ENCODE results near the gene HAUS8. TPM values are rescaled to one million over a fixed set of nuclear protein-coding genes. Genes with fewer than 3 reads are reported as not detected.
A peak's percentile ranks its signal among the peaks of the same experiment; 100 is the strongest.

The HAUS8 gene
- polyA plus RNA-seq, 3 donors, result 2.5 to 9.3 (median 4.4) TPM

DNA sequence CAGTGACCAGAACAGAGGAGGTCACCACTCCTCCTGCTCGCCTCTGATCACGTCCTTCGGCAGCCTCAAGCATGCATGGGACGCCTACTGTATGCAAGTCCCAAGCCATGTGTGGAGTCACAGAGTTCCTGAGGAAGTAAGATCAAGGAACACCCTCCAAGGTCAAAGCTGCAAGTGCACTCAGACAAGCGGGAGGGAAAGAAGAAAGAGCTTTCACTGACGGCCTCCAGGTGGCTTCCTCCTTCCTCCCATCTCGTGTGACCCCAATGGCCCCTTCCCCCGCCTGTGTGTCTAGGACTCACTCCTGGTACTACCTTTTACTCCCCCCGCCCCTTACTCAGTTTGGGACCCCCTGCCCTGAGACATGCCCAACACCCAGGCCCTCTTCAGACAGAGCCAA, 6.1 kb downstream of the HAUS8 start:
- intact Hi-C loops (cut with micrococcal nuclease), result loop anchor here in 1 of 2 donors (5.0 kb wide), 1 partner anchor 113 kb away; no protein-coding TSS in a partner anchor
- TF ChIP-seq, protein P1, sequence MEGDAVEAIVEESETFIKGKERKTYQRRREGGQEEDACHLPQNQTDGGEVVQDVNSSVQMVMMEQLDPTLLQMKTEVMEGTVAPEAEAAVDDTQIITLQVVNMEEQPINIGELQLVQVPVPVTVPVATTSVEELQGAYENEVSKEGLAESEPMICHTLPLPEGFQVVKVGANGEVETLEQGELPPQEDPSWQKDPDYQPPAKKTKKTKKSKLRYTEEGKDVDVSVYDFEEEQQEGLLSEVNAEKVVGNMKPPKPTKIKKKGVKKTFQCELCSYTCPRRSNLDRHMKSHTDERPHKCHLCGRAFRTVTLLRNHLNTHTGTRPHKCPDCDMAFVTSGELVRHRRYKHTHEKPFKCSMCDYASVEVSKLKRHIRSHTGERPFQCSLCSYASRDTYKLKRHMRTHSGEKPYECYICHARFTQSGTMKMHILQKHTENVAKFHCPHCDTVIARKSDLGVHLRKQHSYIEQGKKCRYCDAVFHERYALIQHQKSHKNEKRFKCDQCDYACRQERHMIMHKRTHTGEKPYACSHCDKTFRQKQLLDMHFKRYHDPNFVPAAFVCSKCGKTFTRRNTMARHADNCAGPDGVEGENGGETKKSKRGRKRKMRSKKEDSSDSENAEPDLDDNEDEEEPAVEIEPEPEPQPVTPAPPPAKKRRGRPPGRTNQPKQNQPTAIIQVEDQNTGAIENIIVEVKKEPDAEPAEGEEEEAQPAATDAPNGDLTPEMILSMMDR (IDR thresholded peaks at IDR 0.05), result no peak
- Histone ChIP-seq H3K4me2 (replicated peaks; ENCODE audit: extremely low read depth, low read length, poor library complexity, severe bottlenecking) (no peak overlapping the region), H3K9ac (ENCODE audit: insufficient read depth, low read length, poor library complexity, severe bottlenecking) (no peak overlapping the region), H3K4me1 (ENCODE audit: control insufficient read depth in 1 of 2, insufficient read depth in 2 of 2, low read length in 2 of 2) (peaks cover 18% of the 10 kb centered on the region in 2 donors), H3K79me2 (ENCODE audit: insufficient read depth, low read length) (peaks cover 82% of the 10 kb centered on the region), H4K20me1 (ENCODE audit: insufficient read depth, low read length) (no peaks in the 10 kb centered on the region), H3K27me3 (ENCODE audit: control insufficient read depth in 2 of 2, insufficient read depth in 2 of 2, low read length in 2 of 2) (no peaks in the 10 kb centered on the region), H2AFZ (ENCODE audit: insufficient read depth, low read depth, low read length, poor library complexity, severe bottlenecking) (no peak overlapping the region), H3K9me3 (replicated peaks in 1 of 2; ENCODE audit: control insufficient read depth in 1 of 2, insufficient read depth in 1 of 2, low read length in 2 of 2) (no peaks in the 10 kb centered on the region), H3K4me3 (replicated peaks in 1 of 3; ENCODE audit: low read depth in 2 of 3, low read length in 3 of 3) (no peak overlapping the region), H3K36me3 (replicated peaks in 1 of 2; ENCODE audit: control insufficient read depth in 1 of 2, insufficient read depth in 2 of 2, low read length in 2 of 2) (peaks cover 17 to 31% of the 10 kb centered on the region in 2 donors), H3K27ac (ENCODE audit: low read depth in 1 of 2, low read length in 2 of 2) (peak overlapping the region in 1 of 2 donors; percentile 18)
- Mint-ChIP-seq H3K27ac (peak overlapping the region in 3 of 7 donors; percentile 68 to 80 (median 79)), H3K4me3 (no peak overlapping the region), H3K36me3 (peaks cover 41 to 44% of the 10 kb centered on the region in 2 donors), H3K9me3 (peaks cover 0 to 4% (median 0%) of the 10 kb centered on the region in 7 donors), H3K4me1 (peaks cover 45% of the 10 kb centered on the region), H3K27me3 (ENCODE audit: low read depth in 3 of 3) (peaks cover 0 to 5% (median 2%) of the 10 kb centered on the region in 3 donors)
- no peak for DNase-seq
- 83% methylated on average over 7 of the region's 9 CpGs for WGBS (ENCODE audit: insufficient coverage)

- Mint-ChIP-seq H3K27me3 (ENCODE audit: low read depth in 3 of 3) (peaks cover 0 to 2% (median 0%) of the 10 kb centered on the region in 3 donors), H3K4me1 (peaks cover 46% of the 10 kb centered on the region), H3K36me3 (peaks cover 42 to 47% of the 10 kb centered on the region in 2 donors), H3K4me3 (no peak overlapping the region), H3K27ac (peak overlapping the region in 4 of 7 donors; percentile 5 to 63 (median 51)), H3K9me3 (peaks cover 0 to 4% (median 0%) of the 10 kb centered on the region in 7 donors)
- no CpG with 5 or more reads among the region's 2 CpGs for WGBS (ENCODE audit: insufficient coverage)
- Histone ChIP-seq H3K27me3 (ENCODE audit: control insufficient read depth in 2 of 2, insufficient read depth in 2 of 2, low read length in 2 of 2) (no peaks in the 10 kb centered on the region), H3K79me2 (ENCODE audit: insufficient read depth, low read length) (peaks cover 51% of the 10 kb centered on the region), H3K9me3 (replicated peaks in 1 of 2; ENCODE audit: control insufficient read depth in 1 of 2, insufficient read depth in 1 of 2, low read length in 2 of 2) (no peaks in the 10 kb centered on the region), H2AFZ (ENCODE audit: insufficient read depth, low read depth, low read length, poor library complexity, severe bottlenecking) (no peak overlapping the region), H3K4me3 (replicated peaks in 1 of 3; ENCODE audit: low read depth in 2 of 3, low read length in 3 of 3) (no peak overlapping the region), H3K36me3 (replicated peaks in 1 of 2; ENCODE audit: control insufficient read depth in 1 of 2, insufficient read depth in 2 of 2, low read length in 2 of 2) (peaks cover 11 to 46% of the 10 kb centered on the region in 2 donors), H3K4me1 (ENCODE audit: control insufficient read depth in 1 of 2, insufficient read depth in 2 of 2, low read length in 2 of 2) (peaks cover 25 to 26% of the 10 kb centered on the region in 2 donors), H3K4me2 (replicated peaks; ENCODE audit: extremely low read depth, low read length, poor library complexity, severe bottlenecking) (no peak overlapping the region), H4K20me1 (ENCODE audit: insufficient read depth, low read length) (no peaks in the 10 kb centered on the region), H3K27ac (ENCODE audit: low read depth in 1 of 2, low read length in 2 of 2) (no peak overlapping the region), H3K9ac (ENCODE audit: insufficient read depth, low read length, poor library complexity, severe bottlenecking) (no peak overlapping the region)
- DNase-seq, result no peak
- intact Hi-C loops (cut with micrococcal nuclease), result no loop called here
- TF ChIP-seq, protein P1 (IDR thresholded peaks at IDR 0.05), result no peak
These were observed 11.8 kb downstream of the HAUS8 start for GRCh38 chr19:17063428-17063827.
